ENCODE measurements around the gene KRTAP1-3.
"Not testable (repeated sequence)": the region's sequence is repeated elsewhere in the genome, so short reads cannot be mapped to it uniquely, and the experiment has no call there.

Gene KRTAP1-3

DNA sequence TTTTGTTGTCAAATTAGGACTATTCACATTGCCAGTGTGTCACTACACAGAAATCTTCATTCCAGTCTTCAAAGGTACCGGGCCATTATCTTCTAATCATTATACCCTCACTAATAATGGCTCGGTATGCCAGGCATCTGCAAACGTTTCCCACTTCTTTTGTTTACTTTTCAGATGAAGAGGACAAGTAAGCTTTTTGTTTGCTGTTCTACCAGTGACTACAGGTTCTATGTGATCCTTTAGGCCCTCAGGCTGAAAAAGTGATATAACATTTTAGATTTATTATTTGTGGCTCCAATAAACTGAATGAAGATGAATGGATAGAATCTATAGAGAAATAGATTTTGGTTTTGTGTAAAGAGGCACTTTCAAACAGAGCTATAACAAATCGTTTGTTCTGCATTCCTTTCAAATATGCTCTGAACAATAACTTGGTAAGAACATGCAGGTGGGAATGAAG, 25.3 kb downstream of the KRTAP1-3 start:
- DNase-seq = no peak

DNA sequence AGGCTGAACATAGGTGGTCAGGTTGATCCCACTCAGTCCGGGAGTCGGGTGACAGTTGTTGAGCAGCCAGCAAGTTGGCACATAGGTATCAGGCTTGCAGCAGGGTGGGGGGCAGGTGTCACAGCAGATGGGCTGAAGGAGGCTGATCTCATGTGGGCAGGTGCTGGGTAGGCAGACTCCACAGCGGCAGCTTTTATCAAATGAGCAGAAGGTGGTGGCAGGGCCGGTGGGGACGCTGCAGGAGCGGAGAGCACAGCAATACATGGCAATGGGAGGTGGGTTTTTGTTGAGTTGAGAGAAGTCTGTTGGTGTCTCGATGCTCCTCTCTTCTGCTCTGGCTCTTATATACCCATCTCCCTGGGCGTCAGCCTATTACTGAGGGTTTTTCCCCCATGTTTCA, 25.9 kb downstream of the KRTAP1-3 start, which contains the start of gene KRTAP3-1:
Gene KRTAP3-1 (minus strand): TSS at position 318 of the 400 bp plus-strand sequence. CDS start 54 bp downstream, at position 264.
- DNase-seq = no peak

DNA sequence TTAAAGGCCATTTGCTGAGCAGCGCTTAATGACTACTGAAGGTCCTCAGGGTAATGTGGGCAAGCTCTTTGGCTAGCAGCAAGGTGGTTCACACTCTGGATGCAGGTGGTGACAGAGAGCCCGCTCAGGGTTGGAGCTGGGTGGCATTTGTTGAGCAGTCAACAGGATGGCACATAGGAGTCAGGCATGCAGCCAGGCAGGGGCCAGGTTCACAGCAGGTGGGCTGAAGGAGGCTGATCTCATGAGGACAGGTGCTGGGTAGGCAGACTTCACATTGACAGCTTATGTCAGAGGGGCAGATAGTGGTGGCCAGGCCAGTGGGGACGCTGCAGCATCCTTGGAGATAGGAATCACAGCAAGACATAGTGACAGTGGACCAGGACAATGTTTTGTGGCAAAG, 30.3 kb downstream of the KRTAP1-3 start:
- peak; percentile 89 for DNase-seq

DNA sequence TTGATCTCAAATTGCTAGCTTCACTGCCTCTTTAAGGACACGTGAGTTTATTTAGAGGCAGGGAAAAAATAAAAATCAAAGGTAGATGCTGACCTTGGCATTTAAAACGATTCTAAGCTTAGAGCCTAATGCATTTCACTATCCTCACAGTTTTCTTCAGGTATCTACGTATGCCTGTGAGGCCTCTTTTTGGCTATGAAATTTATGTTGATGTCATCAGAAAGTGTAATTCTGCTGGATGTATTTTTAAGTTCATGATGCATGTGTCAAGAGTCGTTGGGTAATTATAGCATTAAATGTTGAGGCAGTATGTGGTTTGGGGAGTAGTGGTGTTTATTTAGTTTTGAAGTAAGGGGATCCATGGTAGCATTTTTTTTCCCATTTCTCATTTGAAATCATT, 30.7 kb downstream of the KRTAP1-3 start:
- peak; percentile 89 for DNase-seq

DNA sequence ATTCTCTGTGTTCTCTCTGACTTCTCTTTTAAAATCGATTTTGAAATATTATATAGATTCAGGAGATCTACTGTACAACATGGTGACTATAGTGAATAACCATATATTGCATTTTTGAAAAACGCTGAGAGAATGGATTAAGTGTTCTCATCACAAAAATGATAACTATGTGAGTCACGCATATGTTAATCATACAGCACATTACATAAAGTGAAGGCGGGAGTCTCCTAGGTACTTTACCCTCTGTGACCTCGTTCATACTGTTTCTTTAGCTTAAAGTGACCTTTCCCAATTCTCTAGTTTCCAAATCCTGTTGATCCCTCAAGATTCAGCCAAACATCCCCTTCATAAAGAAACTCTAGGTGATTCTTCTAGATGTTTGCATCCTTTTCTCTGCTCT, 31.9 kb downstream of the KRTAP1-3 start:
- DNase-seq = no peak

DNA sequence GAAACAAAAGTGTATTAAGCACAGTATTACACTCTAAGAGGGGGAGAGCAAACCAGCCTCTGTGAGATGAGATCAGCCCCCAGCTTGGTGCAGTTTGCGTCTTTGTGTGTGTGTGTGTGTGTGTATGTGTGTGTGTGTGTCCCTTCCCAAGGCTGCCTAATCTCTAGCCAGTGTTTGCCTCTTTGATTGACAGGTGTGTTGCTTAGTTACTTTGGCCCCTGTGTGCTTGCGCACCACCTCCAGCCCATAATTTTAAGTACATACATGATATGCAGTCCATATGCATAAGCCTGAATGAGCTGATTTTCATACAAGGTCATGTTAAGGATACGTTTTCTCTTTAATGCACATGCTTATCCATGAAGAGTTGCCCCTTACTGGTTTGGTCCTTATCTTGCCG, 32.9 kb downstream of the KRTAP1-3 start:
- no peak for DNase-seq

DNA sequence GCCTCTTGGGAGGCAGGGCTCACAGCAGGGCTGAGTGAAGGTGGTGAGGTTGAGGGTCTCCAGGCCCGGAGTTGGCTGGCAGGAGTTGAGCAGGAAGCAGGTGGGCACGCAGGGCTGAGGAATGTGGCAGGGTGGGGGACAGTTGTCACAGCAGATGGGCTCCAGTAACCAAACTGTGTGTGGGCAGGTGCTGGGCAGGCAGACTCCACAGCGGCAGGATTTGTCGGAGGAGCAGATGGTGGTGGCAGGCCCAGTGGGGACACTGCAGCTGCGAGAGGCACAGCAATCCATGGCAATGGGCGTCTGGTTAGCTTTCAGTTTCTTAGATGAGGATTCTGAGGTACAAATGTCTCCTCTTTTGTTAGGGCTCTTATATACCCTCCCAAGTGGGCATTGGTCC, 35.1 kb downstream of the KRTAP1-3 start, which contains the start of gene KRTAP3-2:
Gene KRTAP3-2 (minus strand): TSS at position 344 of the 400 bp plus-strand sequence. CDS start 53 bp downstream, at position 291.
- DNase-seq = not testable (repeated sequence)

DNA sequence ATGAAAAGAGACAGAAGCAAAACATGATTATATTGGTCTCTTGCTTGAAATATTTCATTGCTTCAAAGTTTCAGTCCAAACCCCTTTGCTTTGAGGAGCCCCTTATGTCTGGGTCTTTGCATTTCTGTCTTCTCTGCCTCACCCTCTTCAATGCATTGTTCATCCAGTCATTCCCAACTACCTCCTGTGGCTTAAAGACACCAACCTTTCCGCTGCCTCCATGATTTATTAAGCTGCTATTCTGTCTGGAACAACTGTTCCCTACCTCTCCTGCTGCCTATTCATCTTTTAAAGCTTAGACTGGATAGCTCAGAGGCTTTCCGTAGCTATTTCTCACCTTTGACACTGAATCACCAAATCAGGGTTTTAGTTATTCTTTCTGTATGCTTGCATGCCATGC, 37.3 kb downstream of the KRTAP1-3 start:
- no peak for DNase-seq

DNA sequence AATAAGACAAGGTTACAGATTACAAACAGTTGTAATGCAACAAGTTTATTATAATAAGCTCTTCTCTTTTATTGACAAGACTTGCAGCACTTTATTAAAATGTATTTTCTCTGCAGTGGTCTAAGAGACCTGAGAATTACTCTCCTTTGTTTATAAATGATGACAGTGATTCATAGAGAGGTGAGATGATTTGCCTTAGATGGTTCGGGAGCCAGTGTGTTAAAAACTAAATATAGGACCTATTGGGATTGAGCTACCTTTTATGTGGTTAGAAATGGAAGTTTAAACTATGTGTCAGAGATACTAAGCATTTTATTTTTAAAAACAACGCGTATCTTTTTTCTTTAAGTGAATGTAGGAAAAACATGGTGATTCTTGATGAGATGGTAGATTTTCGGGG, 37.8 kb downstream of the KRTAP1-3 start:
- DNase-seq = no peak

DNA sequence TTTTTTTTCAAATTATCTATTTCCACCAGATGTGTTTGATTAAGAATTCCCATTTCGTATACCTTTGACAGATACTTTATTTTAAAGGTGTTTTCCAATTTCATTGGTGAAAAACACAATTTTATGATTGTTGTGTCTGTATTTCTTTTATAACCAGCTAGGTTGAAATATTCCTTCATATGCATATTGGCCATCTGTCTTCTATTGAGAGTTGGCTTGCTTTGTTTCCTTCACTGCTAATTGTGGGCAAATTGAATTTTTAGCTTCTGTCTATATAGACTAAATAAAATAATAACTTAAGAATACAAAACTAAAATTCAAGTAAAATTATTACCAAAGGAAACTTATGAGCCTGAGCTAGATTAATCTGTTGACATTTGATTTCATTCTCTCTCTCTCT, 39.6 kb downstream of the KRTAP1-3 start:
- DNase-seq = no peak

DNA sequence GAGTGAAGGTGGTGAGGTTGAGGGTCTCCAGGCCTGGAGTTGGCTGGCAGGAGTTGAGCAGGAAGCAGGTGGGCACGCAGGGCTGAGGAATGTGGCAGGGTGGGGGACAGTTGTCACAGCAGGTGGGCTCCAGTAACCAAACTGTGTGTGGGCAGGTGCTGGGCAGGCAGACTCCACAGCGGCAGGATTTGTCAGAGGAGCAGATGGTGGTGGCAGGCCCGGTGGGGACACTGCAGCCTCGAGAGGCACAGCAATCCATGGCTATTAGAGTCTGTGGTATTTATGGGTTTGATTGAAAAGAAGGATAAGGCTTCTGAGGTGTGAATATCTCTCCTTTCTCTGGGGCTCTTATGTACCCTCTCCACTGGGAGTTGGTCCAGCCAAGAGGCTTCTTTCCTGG, 40.8 kb downstream of the KRTAP1-3 start, which contains the start of gene KRTAP3-3:
Gene KRTAP3-3 (minus strand): TSS at position 326 of the 400 bp plus-strand sequence. CDS start 67 bp downstream, at position 259.
- peak; percentile 99 for DNase-seq

DNA sequence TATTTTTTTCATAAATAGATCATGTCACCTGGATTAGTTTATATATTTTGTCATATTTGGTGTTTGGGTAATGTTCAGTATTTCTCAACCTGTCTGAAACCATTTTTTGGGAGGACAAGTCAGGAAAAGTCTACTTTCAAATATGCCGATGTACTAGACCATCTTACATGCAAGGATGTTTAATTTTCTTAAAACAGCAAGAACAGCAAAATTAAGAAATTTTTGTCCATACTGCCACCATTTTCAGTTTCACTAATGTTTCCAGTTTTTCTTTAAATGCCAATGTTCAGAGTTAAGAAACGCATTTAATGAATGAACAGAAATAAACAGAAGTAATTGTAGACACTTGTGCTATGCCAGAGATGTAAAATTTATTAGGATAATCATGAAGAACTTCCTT, 41.6 kb downstream of the KRTAP1-3 start:
- no peak for DNase-seq

DNA sequence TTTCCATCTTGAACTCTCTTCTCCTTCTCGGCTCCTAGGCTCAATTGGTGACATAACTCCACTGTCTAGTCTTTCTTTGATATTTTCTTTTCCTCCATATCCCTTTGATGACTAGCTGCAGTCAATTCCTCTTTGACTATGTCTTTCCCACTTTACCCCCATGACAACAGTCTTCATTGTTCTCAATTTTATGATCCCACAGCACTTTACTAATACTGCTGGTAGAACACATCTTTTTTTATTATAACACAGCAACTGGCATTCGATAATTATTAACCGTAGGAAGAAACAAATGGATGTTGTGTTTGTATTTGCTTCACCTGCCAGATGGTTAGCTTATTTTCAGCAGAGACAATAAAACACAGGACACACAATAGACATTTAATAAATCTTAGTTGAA, 42.0 kb downstream of the KRTAP1-3 start:
- no peak for DNase-seq

DNA sequence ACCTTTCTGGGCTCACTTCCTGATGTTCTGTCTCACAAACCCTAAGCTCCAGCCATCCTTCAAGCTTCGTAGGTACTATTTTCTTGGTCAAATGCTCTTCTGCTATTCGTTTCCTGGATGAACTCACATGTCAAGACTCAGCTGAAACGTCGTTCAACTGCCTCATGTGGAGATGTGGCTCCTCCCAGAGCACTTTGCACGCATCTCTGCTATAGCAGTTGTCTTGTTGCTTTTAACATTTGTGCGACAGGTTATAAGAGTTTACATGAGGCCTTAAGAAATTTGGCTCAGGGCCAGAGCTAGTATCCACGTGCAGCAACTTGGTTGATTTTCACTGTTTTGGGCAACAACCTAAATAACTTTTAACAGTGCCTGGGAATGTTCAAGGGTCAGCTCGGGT, 47.8 kb downstream of the KRTAP1-3 start:
- no peak for DNase-seq

DNA sequence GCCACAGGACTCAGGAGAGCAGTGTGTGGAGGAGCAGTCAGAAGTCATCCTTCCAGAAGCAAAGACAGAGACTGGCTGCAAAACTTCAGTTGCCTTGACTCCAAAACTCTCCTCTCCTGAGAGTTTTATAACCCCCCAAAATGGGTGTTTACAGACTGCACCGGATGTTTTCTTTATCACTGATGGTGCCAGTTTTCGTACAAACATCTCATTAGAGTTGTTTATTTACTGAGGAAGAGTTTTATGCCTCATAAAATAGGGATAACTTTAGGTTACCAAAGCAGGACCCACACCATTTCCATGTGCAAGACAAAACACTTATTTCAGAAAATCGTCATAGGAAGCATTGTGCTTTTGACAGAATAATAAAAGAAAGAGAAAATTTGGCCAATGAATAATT, 50.4 kb downstream of the KRTAP1-3 start, which contains the start of gene KRT40:
Gene KRT40 (minus strand): TSS at position 101 of the 400 bp plus-strand sequence. CDS start 53 bp downstream, at position 48.
- no peak for DNase-seq

Measured in NCI-H1436 treated with DMSO at 0.1 percent for 48 hours (cell line).